Endothelial cell of umbilical vein (primary cell): ENCODE measurements around the gene IFNA2. TPM values are rescaled to one million over a fixed set of nuclear protein-coding genes. Genes with fewer than 3 reads are reported as not detected.

Experiments
- BruUV-seq: library from RNA; stranded (reverse); fragments of 400-500 nt; replicated peaks from 2 replicates; lab custom pipeline; 2021; lab: Mats Ljungman, UMichigan
- CTCF ChIA-PET: fragments of 300-600, 350-600 bp; sonication (Branson Sonifier 250); formaldehyde crosslinking; loops from one replicate; lab custom pipeline; 2021; ENCODE audit warnings: antibody characterized with exemption, inconsistent platforms; lab: Charles Lee
- POLR2A ChIA-PET: fragments of 300-600, 350-600 bp; sonication (Branson Sonifier 250); formaldehyde crosslinking; loops from one replicate; lab custom pipeline; 2021; ENCODE audit warnings: antibody characterized with exemption, inconsistent platforms; lab: Charles Lee
- DNase-seq: peaks from one replicate; pipeline ENCODE4 v3.0.0-alpha.2; 2011; ENCODE audit warnings: low read depth, low spot score
- FAIRE-seq: peaks from 2 replicates; lab custom pipeline; 2011; peaks lifted over from hg19 to GRCh38; lab: Jason Lieb, UNC
- H2AFZ ChIP-seq: 2 replicates; pipeline ENCODE4 v1.6.0; 2012; ENCODE audit warnings: low read depth, low read length, control low read depth, inconsistent platforms
- H3K27ac ChIP-seq: 2 replicates; pipeline ENCODE4 v1.5.1; 2011; ENCODE audit warnings: low read depth, mild to moderate bottlenecking, control low read depth, low read length, moderate library complexity; ENCODE audit not compliant: insufficient read depth
- H3K27me3 ChIP-seq, 2 experiments: 2 replicates each; pipeline versions ENCODE4 v1.6.0 to v1.6.1; 2011; ENCODE audit warnings: low read length in 2 of 2, mixed read lengths in 1 of 2; ENCODE audit not compliant: control insufficient read depth in 2 of 2, insufficient read depth in 2 of 2
- H3K36me3 ChIP-seq, 2 experiments: 2 replicates in 1 of 2; 3 replicates in 1 of 2; pipeline ENCODE4 v1.5.1; 2011; ENCODE audit warnings: low read length in 2 of 2, mild to moderate bottlenecking in 1 of 2, moderate library complexity in 1 of 2; ENCODE audit not compliant: control insufficient read depth in 2 of 2, insufficient read depth in 2 of 2; ENCODE audit errors: extremely low read depth in 1 of 2
- H3K4me1 ChIP-seq: 3 replicates; pipeline ENCODE4 v1.5.1; 2011; ENCODE audit warnings: mild to moderate bottlenecking, low read length; ENCODE audit not compliant: control insufficient read depth, insufficient read depth; ENCODE audit errors: extremely low read depth
- H3K4me2 ChIP-seq: 2 replicates; pipeline ENCODE4 v1.6.1; 2011; ENCODE audit warnings: low read length, control low read depth, mixed read lengths; ENCODE audit not compliant: insufficient read depth
- H3K4me3 ChIP-seq, 3 experiments: fragments of 200-600 bp in 1 of 3; sonication (generic), shearing (Covaris generic) in 1 of 3; replicated peaks in 1 of 3; 2 replicates each; pipeline ENCODE4 v1.5.1; 2011 to 2016; ENCODE audit warnings: control low read depth in 3 of 3, low read length in 3 of 3, mild to moderate bottlenecking in 2 of 3, inconsistent platforms in 1 of 3, low read depth in 1 of 3, moderate library complexity in 1 of 3; ENCODE audit not compliant: insufficient read depth in 1 of 3
- H3K79me2 ChIP-seq: 2 replicates; pipeline ENCODE4 v1.6.0; 2012; ENCODE audit warnings: low read length, inconsistent platforms; ENCODE audit not compliant: control insufficient read depth, insufficient read depth
- H3K9ac ChIP-seq: replicated peaks from 2 replicates; pipeline ENCODE3; 2011; ENCODE audit warnings: low read length, control low read depth; ENCODE audit not compliant: insufficient read depth; ENCODE audit errors: extremely low read depth
- H3K9me1 ChIP-seq: replicated peaks from 3 replicates; pipeline ENCODE4 v1.6.0; 2011; ENCODE audit warnings: mild to moderate bottlenecking, low read length; ENCODE audit not compliant: control insufficient read depth, insufficient read depth; ENCODE audit errors: extremely low read depth
- H3K9me3 ChIP-seq: replicated peaks from 2 replicates; pipeline ENCODE4 v1.5.1; 2012; ENCODE audit warnings: low read length, inconsistent platforms; ENCODE audit not compliant: control insufficient read depth, insufficient read depth
- H4K20me1 ChIP-seq: replicated peaks from 2 replicates; pipeline ENCODE3; 2011; ENCODE audit warnings: mild to moderate bottlenecking, low read length; ENCODE audit not compliant: control insufficient read depth, insufficient read depth; ENCODE audit errors: extremely low read depth
- CTCF ChIP-seq, 2 donors: IDR thresholded peaks; 1 replicate in 1 of 2; 2 replicates in 1 of 2; pipeline ENCODE4 v1.5.1; 2011; ENCODE audit warnings: low read length in 2 of 2, mild to moderate bottlenecking in 2 of 2, moderate library complexity in 2 of 2, control low read depth in 1 of 2, inconsistent platforms in 1 of 2, low read depth in 1 of 2; ENCODE audit not compliant: insufficient read depth in 1 of 2; ENCODE audit errors: extremely low read depth in 1 of 2
- EZH2 ChIP-seq: IDR thresholded peaks from 2 replicates; pipeline ENCODE4 v1.6.1; 2012; ENCODE audit warnings: borderline replicate concordance, low read depth, mild to moderate bottlenecking, moderate library complexity, low read length, inconsistent platforms; ENCODE audit not compliant: severe bottlenecking
- FOS ChIP-seq: IDR thresholded peaks from 2 replicates; pipeline ENCODE4 v1.6.1; 2011; ENCODE audit warnings: mild to moderate bottlenecking, low read length, moderate library complexity, borderline replicate concordance; ENCODE audit not compliant: insufficient read depth
- GATA2 ChIP-seq: IDR thresholded peaks from 2 replicates; pipeline ENCODE4 v1.7.0; 2011; ENCODE audit warnings: low read depth, mild to moderate bottlenecking, moderate library complexity, mixed read lengths, low read length; ENCODE audit not compliant: insufficient read length, insufficient read depth
- JUN ChIP-seq: IDR thresholded peaks from 2 replicates; pipeline ENCODE4 v1.6.1; 2011; ENCODE audit warnings: borderline replicate concordance, low read depth; ENCODE audit not compliant: insufficient read length, insufficient read depth
- MAX ChIP-seq: IDR thresholded peaks from 2 replicates; pipeline ENCODE4 v1.6.1; 2011; ENCODE audit not compliant: insufficient read depth, insufficient read length
- MYC ChIP-seq: IDR thresholded peaks from one replicate; pipeline ENCODE4 v1.6.1; 2011; ENCODE audit warnings: mild to moderate bottlenecking, low read depth, low read length
- POLR2A ChIP-seq: IDR thresholded peaks from 2 replicates; pipeline ENCODE4 v1.6.1; 2012; ENCODE audit warnings: low read depth, mild to moderate bottlenecking, control low read depth, low read length
- POLR2AphosphoS5 ChIP-seq: IDR thresholded peaks from 2 replicates; pipeline ENCODE4 v1.6.1; 2012; ENCODE audit warnings: low read depth, mild to moderate bottlenecking, control low read depth, low read length, moderate library complexity; ENCODE audit not compliant: insufficient read depth
- dilution Hi-C: fragments of 300-500 bp; cut with MboI; formaldehyde crosslinking; loops from one replicate; pipeline ENCODE4 v1.15.0; 2019; ENCODE audit warnings: low sequenced_read_pairs; ENCODE audit not compliant: extremely low pct_ligation_motif_present
- intact Hi-C: fragments of 100-400 bp; cut with micrococcal nuclease; formaldehyde crosslinking; loops from one replicate; pipeline ENCODE4 v1.10.0; 2022
- polyA plus RNA-seq, 4 experiments: library from polyadenylated mRNA; depleted of rRNA in 3 of 4; stranded (reverse) in 3 of 4; unstranded in 1 of 4; fragments of >200 nt; gene quantifications; 2 replicates each; pipeline versions ENCODE4 v1.2.1 to v1.2.3, GENCODE V29; 2011 to 2012; ENCODE audit warnings: missing spikeins in 1 of 4
- total RNA-seq: library from RNA; stranded (reverse); gene quantifications from 2 replicates; pipeline ENCODE4 v1.2.3, GENCODE V29; 2021

Gene IFNA2
- total and polyA plus RNA-seq, 2 donors (not counting 3 experiments of a cell fraction or from before 2014, with no cell fraction given): not detected

GRCh38 chr9:21340735-21341134 is 44.5 kb downstream of the IFNA2 start:
- ChIA-PET POLR2A (no interaction called here), CTCF (interaction anchor here (1.1 kb wide), 1 partner anchor 14 kb away, joined by 3 read pairs; no protein-coding TSS in a partner anchor)
- Histone ChIP-seq H2AFZ (no peak overlapping the region), H4K20me1 (no peaks in the 10 kb centered on the region), H3K4me2 (no peak overlapping the region), H3K9ac (no peak overlapping the region), H3K9me3 (no peaks in the 10 kb centered on the region), H3K27me3 (peaks cover 17 to 34% of the 10 kb centered on the region in 2 experiments), H3K36me3 (no peaks in the 10 kb centered on the region), H3K79me2 (no peaks in the 10 kb centered on the region), H3K9me1 (no peaks in the 10 kb centered on the region), H3K27ac (no peak overlapping the region), H3K4me1 (no peaks in the 10 kb centered on the region), H3K4me3 (no peak overlapping the region)
- dilution Hi-C loops: no loop called here
- TF ChIP-seq POLR2AphosphoS5 (no peak), EZH2 (no peak)
- no TSS peak for BruUV-seq
- no peak for FAIRE-seq
- intact Hi-C loops: no loop called here
- DNase-seq: no peak

- TF ChIP-seq EZH2: no peak
- TF ChIP-seq POLR2AphosphoS5: no peak
- TF ChIP-seq GATA2: no peak
- no peak for TF ChIP-seq MAX
- TF ChIP-seq FOS: no peak
- TF ChIP-seq JUN: no peak
- TF ChIP-seq POLR2A: no peak
- no peak for TF ChIP-seq CTCF (IDR thresholded peaks at IDR 0.05; ENCODE audit: extremely low read depth in 1 of 2, insufficient read depth in 1 of 2, low read depth in 1 of 2, low read length in 2 of 2)
- no peak for TF ChIP-seq MYC
- H3K27me3 ChIP-seq: peaks cover 12 to 24% of the 10 kb centered on the region in 2 experiments
- no peak overlapping the region for H2AFZ ChIP-seq
These were observed 48.7 kb downstream of the IFNA2 start for GRCh38 chr9:21336457-21336856.

More at GRCh38 chr9:21336457-21336856, 48.7 kb downstream of the IFNA2 start:
- H4K20me1 ChIP-seq: peaks cover 5% of the 10 kb centered on the region
- intact Hi-C loops: loop anchor here (10.0 kb wide), 1 partner anchor 1108 kb away; the partner anchor contains the start of gene DMRTA1
- H3K79me2 ChIP-seq: peaks cover 37% of the 10 kb centered on the region
- no peaks in the 10 kb centered on the region for H3K36me3 ChIP-seq
- no peak overlapping the region for H3K9ac ChIP-seq
- no peak overlapping the region for H3K4me3 ChIP-seq
- ChIA-PET CTCF (interaction anchor here (1.3 to 3.7 kb wide), 4 partner anchors 10 to 98 kb away, joined by 4 to 12 read pairs (median 10); no protein-coding TSS in a partner anchor), POLR2A (no interaction called here)
- no peaks in the 10 kb centered on the region for H3K9me1 ChIP-seq
- H3K27ac ChIP-seq: no peak overlapping the region
- dilution Hi-C loops: no loop called here
- FAIRE-seq (no peak), DNase-seq (no peak)
- H3K9me3 ChIP-seq: no peaks in the 10 kb centered on the region
- H3K4me2 ChIP-seq: no peak overlapping the region
- H3K4me1 ChIP-seq: peaks cover 28% of the 10 kb centered on the region
- no TSS peak for BruUV-seq
